Endothelial cell of umbilical vein (primary cell): ENCODE data around the gene PFDN4. TPM values are rescaled to one million over a fixed set of nuclear protein-coding genes. Genes with fewer than 3 reads are reported as not detected.

Experiments
- BruUV-seq: library from RNA; stranded (reverse); fragments of 400-500 nt; replicated peaks from 2 replicates; lab custom pipeline; 2021; lab: Mats Ljungman, UMichigan
- CTCF ChIA-PET: fragments of 300-600, 350-600 bp; sonication (Branson Sonifier 250); formaldehyde crosslinking; loops from one replicate; lab custom pipeline; 2021; ENCODE audit warnings: antibody characterized with exemption, inconsistent platforms; lab: Charles Lee
- POLR2A ChIA-PET: fragments of 300-600, 350-600 bp; sonication (Branson Sonifier 250); formaldehyde crosslinking; loops from one replicate; lab custom pipeline; 2021; ENCODE audit warnings: antibody characterized with exemption, inconsistent platforms; lab: Charles Lee
- DNase-seq: peaks from one replicate; pipeline ENCODE4 v3.0.0-alpha.2; 2011; ENCODE audit warnings: low read depth, low spot score
- FAIRE-seq: peaks from 2 replicates; lab custom pipeline; 2011; peaks lifted over from hg19 to GRCh38; lab: Jason Lieb, UNC
- H2AFZ ChIP-seq: 2 replicates; pipeline ENCODE4 v1.6.0; 2012; ENCODE audit warnings: low read depth, low read length, control low read depth, inconsistent platforms
- H3K27ac ChIP-seq: 2 replicates; pipeline ENCODE4 v1.5.1; 2011; ENCODE audit warnings: low read depth, mild to moderate bottlenecking, control low read depth, low read length, moderate library complexity; ENCODE audit not compliant: insufficient read depth
- H3K27me3 ChIP-seq, 2 experiments: 2 replicates each; pipeline versions ENCODE4 v1.6.0 to v1.6.1; 2011; ENCODE audit warnings: low read length in 2 of 2, mixed read lengths in 1 of 2; ENCODE audit not compliant: control insufficient read depth in 2 of 2, insufficient read depth in 2 of 2
- H3K36me3 ChIP-seq, 2 experiments: 2 replicates in 1 of 2; 3 replicates in 1 of 2; pipeline ENCODE4 v1.5.1; 2011; ENCODE audit warnings: low read length in 2 of 2, mild to moderate bottlenecking in 1 of 2, moderate library complexity in 1 of 2; ENCODE audit not compliant: control insufficient read depth in 2 of 2, insufficient read depth in 2 of 2; ENCODE audit errors: extremely low read depth in 1 of 2
- H3K4me1 ChIP-seq: 3 replicates; pipeline ENCODE4 v1.5.1; 2011; ENCODE audit warnings: mild to moderate bottlenecking, low read length; ENCODE audit not compliant: control insufficient read depth, insufficient read depth; ENCODE audit errors: extremely low read depth
- H3K4me2 ChIP-seq: 2 replicates; pipeline ENCODE4 v1.6.1; 2011; ENCODE audit warnings: low read length, control low read depth, mixed read lengths; ENCODE audit not compliant: insufficient read depth
- H3K4me3 ChIP-seq, 3 experiments: fragments of 200-600 bp in 1 of 3; sonication (generic), shearing (Covaris generic) in 1 of 3; replicated peaks in 1 of 3; 2 replicates each; pipeline ENCODE4 v1.5.1; 2011 to 2016; ENCODE audit warnings: control low read depth in 3 of 3, low read length in 3 of 3, mild to moderate bottlenecking in 2 of 3, inconsistent platforms in 1 of 3, low read depth in 1 of 3, moderate library complexity in 1 of 3; ENCODE audit not compliant: insufficient read depth in 1 of 3
- H3K79me2 ChIP-seq: 2 replicates; pipeline ENCODE4 v1.6.0; 2012; ENCODE audit warnings: low read length, inconsistent platforms; ENCODE audit not compliant: control insufficient read depth, insufficient read depth
- H3K9ac ChIP-seq: replicated peaks from 2 replicates; pipeline ENCODE3; 2011; ENCODE audit warnings: low read length, control low read depth; ENCODE audit not compliant: insufficient read depth; ENCODE audit errors: extremely low read depth
- H3K9me1 ChIP-seq: replicated peaks from 3 replicates; pipeline ENCODE4 v1.6.0; 2011; ENCODE audit warnings: mild to moderate bottlenecking, low read length; ENCODE audit not compliant: control insufficient read depth, insufficient read depth; ENCODE audit errors: extremely low read depth
- H3K9me3 ChIP-seq: replicated peaks from 2 replicates; pipeline ENCODE4 v1.5.1; 2012; ENCODE audit warnings: low read length, inconsistent platforms; ENCODE audit not compliant: control insufficient read depth, insufficient read depth
- H4K20me1 ChIP-seq: replicated peaks from 2 replicates; pipeline ENCODE3; 2011; ENCODE audit warnings: mild to moderate bottlenecking, low read length; ENCODE audit not compliant: control insufficient read depth, insufficient read depth; ENCODE audit errors: extremely low read depth
- EZH2 ChIP-seq: IDR thresholded peaks from 2 replicates; pipeline ENCODE4 v1.6.1; 2012; ENCODE audit warnings: borderline replicate concordance, low read depth, mild to moderate bottlenecking, moderate library complexity, low read length, inconsistent platforms; ENCODE audit not compliant: severe bottlenecking
- FOS ChIP-seq: IDR thresholded peaks from 2 replicates; pipeline ENCODE4 v1.6.1; 2011; ENCODE audit warnings: mild to moderate bottlenecking, low read length, moderate library complexity, borderline replicate concordance; ENCODE audit not compliant: insufficient read depth
- GATA2 ChIP-seq: IDR thresholded peaks from 2 replicates; pipeline ENCODE4 v1.7.0; 2011; ENCODE audit warnings: low read depth, mild to moderate bottlenecking, moderate library complexity, mixed read lengths, low read length; ENCODE audit not compliant: insufficient read length, insufficient read depth
- JUN ChIP-seq: IDR thresholded peaks from 2 replicates; pipeline ENCODE4 v1.6.1; 2011; ENCODE audit warnings: borderline replicate concordance, low read depth; ENCODE audit not compliant: insufficient read length, insufficient read depth
- MYC ChIP-seq: IDR thresholded peaks from one replicate; pipeline ENCODE4 v1.6.1; 2011; ENCODE audit warnings: mild to moderate bottlenecking, low read depth, low read length
- POLR2A ChIP-seq: IDR thresholded peaks from 2 replicates; pipeline ENCODE4 v1.6.1; 2012; ENCODE audit warnings: low read depth, mild to moderate bottlenecking, control low read depth, low read length
- POLR2AphosphoS5 ChIP-seq: IDR thresholded peaks from 2 replicates; pipeline ENCODE4 v1.6.1; 2012; ENCODE audit warnings: low read depth, mild to moderate bottlenecking, control low read depth, low read length, moderate library complexity; ENCODE audit not compliant: insufficient read depth
- dilution Hi-C: fragments of 300-500 bp; cut with MboI; formaldehyde crosslinking; loops from one replicate; pipeline ENCODE4 v1.15.0; 2019; ENCODE audit warnings: low sequenced_read_pairs; ENCODE audit not compliant: extremely low pct_ligation_motif_present
- intact Hi-C: fragments of 100-400 bp; cut with micrococcal nuclease; formaldehyde crosslinking; loops from one replicate; pipeline ENCODE4 v1.10.0; 2022
- polyA plus RNA-seq, 4 experiments: library from polyadenylated mRNA; depleted of rRNA in 3 of 4; stranded (reverse) in 3 of 4; unstranded in 1 of 4; fragments of >200 nt; gene quantifications; 2 replicates each; pipeline versions ENCODE4 v1.2.1 to v1.2.3, GENCODE V29; 2011 to 2012; ENCODE audit warnings: missing spikeins in 1 of 4
- total RNA-seq: library from RNA; stranded (reverse); gene quantifications from 2 replicates; pipeline ENCODE4 v1.2.3, GENCODE V29; 2021
- TF ChIP-seq, protein P1 (sequence below), 2 donors: IDR thresholded peaks; 1 replicate in 1 of 2; 2 replicates in 1 of 2; pipeline ENCODE4 v1.5.1; 2011; ENCODE audit warnings: low read length in 2 of 2, mild to moderate bottlenecking in 2 of 2, moderate library complexity in 2 of 2, control low read depth in 1 of 2, inconsistent platforms in 1 of 2, low read depth in 1 of 2; ENCODE audit not compliant: insufficient read depth in 1 of 2; ENCODE audit errors: extremely low read depth in 1 of 2
- TF ChIP-seq, protein P2 (sequence below): IDR thresholded peaks from 2 replicates; pipeline ENCODE4 v1.6.1; 2011; ENCODE audit not compliant: insufficient read depth, insufficient read length

PFDN4 gene
- total and polyA plus RNA-seq, 2 donors (not counting 3 experiments of a cell fraction or from before 2014, with no cell fraction given) = 17.5 to 44.2 TPM

DNA sequence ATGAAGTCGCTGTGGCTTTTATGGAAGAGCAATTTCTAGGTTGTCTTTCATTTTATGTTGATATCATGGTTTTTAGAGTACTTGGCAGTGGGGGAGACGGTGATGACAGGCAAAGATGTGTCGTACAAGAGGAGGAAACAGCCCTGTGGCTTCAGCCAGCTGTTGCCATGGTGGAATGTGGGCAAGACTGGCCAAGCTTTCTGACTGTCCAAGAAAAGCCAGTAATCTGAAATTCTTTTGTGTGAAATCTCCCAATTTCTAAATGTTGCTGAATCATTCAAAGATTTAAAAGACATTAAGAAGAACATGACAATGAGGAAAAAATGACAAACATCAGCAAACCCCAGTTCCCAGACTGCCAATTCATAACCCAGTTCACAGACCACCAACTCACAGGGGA, 23.1 kb downstream of the PFDN4 start:
- H3K79me2 ChIP-seq = no peaks in the 10 kb centered on the region
- intact Hi-C loops (no loop called here), dilution Hi-C loops (no loop called here)
- H3K9me3 ChIP-seq = no peaks in the 10 kb centered on the region
- no peak overlapping the region for H3K9ac ChIP-seq
- no peak overlapping the region for H3K27ac ChIP-seq
- CTCF ChIA-PET = no interaction called here
- no peak overlapping the region for H3K4me2 ChIP-seq
- BruUV-seq = no TSS peak
- no peak overlapping the region for H3K4me3 ChIP-seq
- no peak overlapping the region for H2AFZ ChIP-seq
- H3K27me3 ChIP-seq = peaks cover 0 to 2% of the 10 kb centered on the region in 2 experiments
- DNase-seq = no peak
- no peaks in the 10 kb centered on the region for H4K20me1 ChIP-seq
- no peaks in the 10 kb centered on the region for H3K4me1 ChIP-seq
- H3K9me1 ChIP-seq = no peaks in the 10 kb centered on the region
- no peaks in the 10 kb centered on the region for H3K36me3 ChIP-seq
- TF ChIP-seq FOS = no peak
- TF ChIP-seq POLR2AphosphoS5 = no peak
- TF ChIP-seq JUN = no peak
- FAIRE-seq = no peak
- POLR2A ChIA-PET = no interaction called here

DNA sequence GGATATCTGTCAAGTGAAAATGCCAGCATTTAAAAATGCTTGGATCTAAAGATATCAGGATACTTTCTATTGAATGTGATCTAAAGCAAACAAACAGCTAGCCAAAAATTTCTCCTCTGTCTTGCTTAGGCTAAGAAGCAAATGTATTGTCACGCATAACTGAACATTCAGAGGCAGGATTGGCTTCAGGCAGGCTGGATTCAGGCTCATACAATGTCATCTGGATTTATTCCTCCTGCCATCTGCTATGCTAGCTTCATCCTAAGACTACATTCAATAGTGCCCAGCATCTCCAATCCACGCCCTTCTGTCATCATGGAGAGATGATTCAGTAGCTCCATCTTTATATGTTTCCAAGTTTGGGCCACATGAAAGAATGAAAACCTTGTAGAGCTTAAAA, 27.1 kb downstream of the PFDN4 start:
- FAIRE-seq = no peak
- Histone ChIP-seq H3K9ac (no peak overlapping the region), H3K9me1 (no peaks in the 10 kb centered on the region), H4K20me1 (no peaks in the 10 kb centered on the region), H3K4me2 (no peak overlapping the region), H3K27ac (no peak overlapping the region), H3K79me2 (no peaks in the 10 kb centered on the region), H3K4me1 (no peaks in the 10 kb centered on the region), H3K9me3 (no peaks in the 10 kb centered on the region), H3K36me3 (no peaks in the 10 kb centered on the region), H2AFZ (no peak overlapping the region), H3K27me3 (peaks cover 1 to 2% of the 10 kb centered on the region in 2 experiments), H3K4me3 (no peak overlapping the region)
- CTCF ChIA-PET = no interaction called here
- TF ChIP-seq GATA2 (no peak), MYC (no peak), JUN (no peak), POLR2A (no peak), FOS (no peak), EZH2 (no peak), POLR2AphosphoS5 (no peak)
- TF ChIP-seq, protein P1, sequence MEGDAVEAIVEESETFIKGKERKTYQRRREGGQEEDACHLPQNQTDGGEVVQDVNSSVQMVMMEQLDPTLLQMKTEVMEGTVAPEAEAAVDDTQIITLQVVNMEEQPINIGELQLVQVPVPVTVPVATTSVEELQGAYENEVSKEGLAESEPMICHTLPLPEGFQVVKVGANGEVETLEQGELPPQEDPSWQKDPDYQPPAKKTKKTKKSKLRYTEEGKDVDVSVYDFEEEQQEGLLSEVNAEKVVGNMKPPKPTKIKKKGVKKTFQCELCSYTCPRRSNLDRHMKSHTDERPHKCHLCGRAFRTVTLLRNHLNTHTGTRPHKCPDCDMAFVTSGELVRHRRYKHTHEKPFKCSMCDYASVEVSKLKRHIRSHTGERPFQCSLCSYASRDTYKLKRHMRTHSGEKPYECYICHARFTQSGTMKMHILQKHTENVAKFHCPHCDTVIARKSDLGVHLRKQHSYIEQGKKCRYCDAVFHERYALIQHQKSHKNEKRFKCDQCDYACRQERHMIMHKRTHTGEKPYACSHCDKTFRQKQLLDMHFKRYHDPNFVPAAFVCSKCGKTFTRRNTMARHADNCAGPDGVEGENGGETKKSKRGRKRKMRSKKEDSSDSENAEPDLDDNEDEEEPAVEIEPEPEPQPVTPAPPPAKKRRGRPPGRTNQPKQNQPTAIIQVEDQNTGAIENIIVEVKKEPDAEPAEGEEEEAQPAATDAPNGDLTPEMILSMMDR (IDR thresholded peaks at IDR 0.05; ENCODE audit: extremely low read depth in 1 of 2, insufficient read depth in 1 of 2, low read depth in 1 of 2, low read length in 2 of 2) = no peak
- TF ChIP-seq, protein P2, sequence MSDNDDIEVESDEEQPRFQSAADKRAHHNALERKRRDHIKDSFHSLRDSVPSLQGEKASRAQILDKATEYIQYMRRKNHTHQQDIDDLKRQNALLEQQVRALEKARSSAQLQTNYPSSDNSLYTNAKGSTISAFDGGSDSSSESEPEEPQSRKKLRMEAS = no peak
- intact Hi-C loops = no loop called here
- dilution Hi-C loops = no loop called here
- DNase-seq = no peak
- no TSS peak for BruUV-seq
- POLR2A ChIA-PET = no interaction called here
